GM12878 (cell line): ENCODE data around the gene RERE. TPM values are rescaled to one million over a fixed set of nuclear protein-coding genes. Genes with fewer than 3 reads are reported as not detected.

Experiments
- ATAC-seq: fragments of 200-7000 bp; cut with Tn5 transposase; 3 replicates; pipeline ENCODE4 v1.9.1; 2020; ENCODE audit warnings: mild to moderate bottlenecking, moderate library complexity
- BruUV-seq: library from RNA; stranded (reverse); fragments of 400-500 nt; replicated peaks from 2 replicates; lab custom pipeline; 2021; lab: Mats Ljungman, UMichigan
- CTCF ChIA-PET: fragments of 300-600 bp; sonication (Branson Sonifier 250); formaldehyde crosslinking; extraction: SDS; loops from one replicate; lab custom pipeline; 2021; ENCODE audit warnings: inconsistent platforms; lab: Yijun Ruan, JAX
- POLR2A ChIA-PET: fragments of 350-600 bp; formaldehyde crosslinking; extraction: SDS; loops from one replicate; lab custom pipeline; 2021; ENCODE audit warnings: inconsistent platforms; lab: Charles Lee
- RAD21 ChIA-PET: fragments of 300-600 bp; sonication (Branson Sonifier 250); formaldehyde crosslinking; loops from one replicate; lab custom pipeline; 2023; ENCODE audit warnings: antibody characterized with exemption; ENCODE audit not compliant: unreplicated experiment; lab: Charles Lee
- SMC1A ChIA-PET: fragments of 300-600 bp; sonication (Branson Sonifier 250); formaldehyde crosslinking; loops from one replicate; lab custom pipeline; 2023; ENCODE audit not compliant: unreplicated experiment, uncharacterized antibody; lab: Charles Lee
- DNase-seq: peaks from one replicate; pipeline ENCODE4 v3.0.0-alpha.2; 2011; ENCODE audit warnings: low read depth, low spot score
- FAIRE-seq: peaks from 3 replicates; lab custom pipeline; 2011; peaks lifted over from hg19 to GRCh38; lab: Jason Lieb, UNC
- H2AFZ ChIP-seq: 2 replicates; pipeline ENCODE4 v1.6.0; 2011; ENCODE audit warnings: low read depth, low read length, control low read depth; ENCODE audit not compliant: control insufficient read depth
- H3K27ac ChIP-seq: 2 replicates; pipeline ENCODE4 v1.5.1; 2011; ENCODE audit warnings: control low read depth; ENCODE audit not compliant: control insufficient read depth, insufficient read depth
- H3K27me3 ChIP-seq, 2 experiments: replicated peaks in 1 of 2; 2 replicates each; pipeline versions ENCODE4 v1.6.0 to v1.6.1; 2011; ENCODE audit warnings: low read length in 1 of 2; ENCODE audit not compliant: control insufficient read depth in 2 of 2, insufficient read depth in 2 of 2
- H3K36me3 ChIP-seq, 2 experiments: 2 replicates each; pipeline ENCODE4 v1.5.1; 2011; ENCODE audit warnings: low read length in 1 of 2; ENCODE audit not compliant: control insufficient read depth in 2 of 2, insufficient read depth in 2 of 2
- H3K4me1 ChIP-seq: 2 replicates; pipeline ENCODE4 v1.6.1; 2011; ENCODE audit warnings: mild to moderate bottlenecking, low read length, moderate library complexity, mixed read lengths; ENCODE audit not compliant: control insufficient read depth, insufficient read depth
- H3K4me2 ChIP-seq: 2 replicates; pipeline ENCODE4 v1.6.0; 2011; ENCODE audit warnings: control low read depth; ENCODE audit not compliant: control insufficient read depth, insufficient read depth
- H3K4me3 ChIP-seq: fragments of 200-600 bp; sonication (generic); 2 replicates; pipeline ENCODE4 v1.5.1; 2016
- H3K79me2 ChIP-seq: 2 replicates; pipeline ENCODE4 v1.6.0; 2011; ENCODE audit warnings: low read length; ENCODE audit not compliant: control insufficient read depth, insufficient read depth
- H3K9ac ChIP-seq: 2 replicates; pipeline ENCODE4 v1.8.0; 2011; ENCODE audit warnings: low read length, control low read depth, mixed read lengths; ENCODE audit not compliant: control insufficient read depth, insufficient read depth
- H3K9me3 ChIP-seq: replicated peaks from 3 replicates; pipeline ENCODE4 v1.5.1; 2011; ENCODE audit warnings: mild to moderate bottlenecking, low read length; ENCODE audit not compliant: control insufficient read depth, insufficient read depth
- H4K20me1 ChIP-seq: 2 replicates; pipeline ENCODE4 v1.6.0; 2011; ENCODE audit not compliant: control insufficient read depth, insufficient read depth
- HDAC2 ChIP-seq: fragments of 200-600 bp; sonication (generic); IDR thresholded peaks from 2 replicates; pipeline ENCODE4 v1.6.1; 2017
- HDAC6 ChIP-seq: fragments of 200-600 bp; sonication (generic); IDR thresholded peaks from one replicate; pipeline ENCODE4 v1.8.0; 2017; ENCODE audit warnings: antibody characterized with exemption; ENCODE audit not compliant: unreplicated experiment
- NBN ChIP-seq: fragments of 450-650 bp; IDR thresholded peaks from 2 replicates; pipeline ENCODE4 v1.6.1; 2016
- POLR2AphosphoS5 ChIP-seq: IDR thresholded peaks from 2 replicates; pipeline ENCODE4 v1.6.1; 2011; ENCODE audit warnings: mild to moderate bottlenecking, low read length, inconsistent platforms
- PRDM15 ChIP-seq: fragments of 450-650 bp; formaldehyde crosslinking; IDR thresholded peaks from 2 replicates; pipeline ENCODE4 v1.4.0; 2020; ENCODE audit warnings: mild to moderate bottlenecking, moderate library complexity
- RUNX3 ChIP-seq: IDR thresholded peaks from 2 replicates; pipeline ENCODE4 v1.6.1; 2012; ENCODE audit warnings: low read length, inconsistent platforms
- SMAD1 ChIP-seq: fragments of 450-650 bp; IDR thresholded peaks from 2 replicates; pipeline ENCODE4 v1.6.1; 2018; ENCODE audit warnings: mild to moderate bottlenecking, low read depth; ENCODE audit not compliant: partially characterized antibody
- STAT1 ChIP-seq: fragments of 450-650 bp; conservative IDR thresholded peaks from 2 replicates; pipeline ENCODE4 v1.6.1; 2014; ENCODE audit warnings: antibody characterized with exemption, mild to moderate bottlenecking
- ZNF207 ChIP-seq: fragments of 450-650 bp; IDR thresholded peaks from 2 replicates; pipeline ENCODE4 v1.6.1; 2014; ENCODE audit warnings: antibody characterized with exemption, mild to moderate bottlenecking, borderline replicate concordance
- ZSCAN29 ChIP-seq: fragments of 450-650 bp; IDR thresholded peaks from 2 replicates; pipeline ENCODE4 v1.6.1; 2017; ENCODE audit warnings: mild to moderate bottlenecking, moderate library complexity
- WGBS: methylation state at CpG from one replicate; pipeline ENCODE4 v1.1.6; 2016; ENCODE audit warnings: low lambda C conversion rate; ENCODE audit not compliant: insufficient replicate concordance, insufficient coverage; ENCODE audit errors: missing lambda C conversion rate; 5-methylcytosine and 5-hydroxymethylcytosine counted together
- in situ Hi-C: fragments of 300-500 bp; cut with MboI; formaldehyde crosslinking; loops from 9 replicates; pipeline ENCODE4 v1.14.3; 2018; ENCODE audit warnings: mixed read lengths
- intact Hi-C: fragments of 100-400 bp; cut with micrococcal nuclease; formaldehyde crosslinking; loops from one replicate; pipeline ENCODE4 v1.14.2; 2022; ENCODE audit not compliant: unreplicated experiment
- polyA plus RNA-seq, 11 experiments: library from polyadenylated mRNA; depleted of rRNA in 4 of 11; unstranded in 6 of 11; stranded (reverse) in 5 of 11; fragments of >200 nt; fragmentation: Nextera tagmentation in 4 of 11; fragmentation: Illumina TruSeq in 1 of 11; extraction: Ambion mirVana in 4 of 11; extraction: Trizol in 1 of 11; gene quantifications; 1 replicate in 1 of 11; 2 replicates in 10 of 11; pipeline versions ENCODE4 v1.2.1 to v1.2.3, GENCODE V29; 2011 to 2016; ENCODE audit warnings: inconsistent platforms in 2 of 11, missing spikeins in 2 of 11, low read depth in 1 of 11
- total RNA-seq, 4 experiments: library from RNA; depleted of rRNA in 3 of 4; stranded (reverse); fragments of >200 nt in 3 of 4; fragmentation: Illumina TruSeq in 1 of 4; extraction: Trizol in 1 of 4; gene quantifications; 2 replicates each; pipeline versions ENCODE4 v1.2.1 to v1.2.3, GENCODE V29; 2013 to 2021
- TF ChIP-seq, protein P1 (sequence below): fragments of 450-650 bp; IDR thresholded peaks from 2 replicates; pipeline ENCODE4 v1.6.1; 2017; ENCODE audit warnings: borderline replicate concordance
- TF ChIP-seq, protein P2 (sequence below): fragments of 150-350 bp; IDR thresholded peaks from 2 replicates; pipeline ENCODE4 v1.6.1; 2016; ENCODE audit warnings: low read depth, low read length
- TF ChIP-seq, protein P3 (sequence below): fragments of 450-650 bp; IDR thresholded peaks from 2 replicates; pipeline ENCODE4 v1.6.1; 2017; ENCODE audit warnings: mild to moderate bottlenecking

The RERE gene
- total and polyA plus RNA-seq, 10 of the 15 experiments (the other 5 are each of a cell fraction or from before 2014, with no cell fraction given): 5.2 to 60.5 (median 20.2) TPM

GRCh38 chr1:8358241-8358896 is 459.1 kb downstream of the RERE start:
- Histone ChIP-seq H3K27me3 (no peaks in the 10 kb centered on the region), H4K20me1 (no peaks in the 10 kb centered on the region), H3K27ac (no peak overlapping the region), H3K9me3 (no peaks in the 10 kb centered on the region), H3K79me2 (no peaks in the 10 kb centered on the region), H3K9ac (no peak overlapping the region), H3K4me1 (no peaks in the 10 kb centered on the region), H3K4me2 (no peak overlapping the region), H3K4me3 (no peak overlapping the region), H2AFZ (no peak overlapping the region), H3K36me3 (peaks cover 26 to 70% of the 10 kb centered on the region in 2 experiments)
- no peak for FAIRE-seq
- BruUV-seq: no TSS peak
- 98% methylated on average over 45 of the region's 46 CpGs for WGBS
- DNase-seq: no peak
- ChIA-PET RAD21 (no interaction called here), CTCF (interaction anchor here (0.6 to 0.7 kb wide), 2 partner anchors 9 to 14 kb away, joined by 3 read pairs; no protein-coding TSS in a partner anchor), SMC1A (interaction anchor here (0.7 kb wide), 1 partner anchor 348 kb away, joined by 3 read pairs; no protein-coding TSS in a partner anchor), POLR2A (interaction anchor here (0.6 kb wide), 1 partner anchor 45 kb away, joined by 3 read pairs; no protein-coding TSS in a partner anchor)
- ATAC-seq: no peak
- intact Hi-C loops: no loop called here
- in situ Hi-C loops: no loop called here
- TF ChIP-seq PRDM15 (CRISPR knock-in tag) (no peak), HDAC2 (no peak), NBN (no peak), RUNX3 (no peak), STAT1 (no peak), ZSCAN29 (no peak), POLR2AphosphoS5 (no peak; the same call in 1 of the 2 replicates), ZNF207 (no peak), HDAC6 (no peak), SMAD1 (no peak)
- TF ChIP-seq, protein P1, sequence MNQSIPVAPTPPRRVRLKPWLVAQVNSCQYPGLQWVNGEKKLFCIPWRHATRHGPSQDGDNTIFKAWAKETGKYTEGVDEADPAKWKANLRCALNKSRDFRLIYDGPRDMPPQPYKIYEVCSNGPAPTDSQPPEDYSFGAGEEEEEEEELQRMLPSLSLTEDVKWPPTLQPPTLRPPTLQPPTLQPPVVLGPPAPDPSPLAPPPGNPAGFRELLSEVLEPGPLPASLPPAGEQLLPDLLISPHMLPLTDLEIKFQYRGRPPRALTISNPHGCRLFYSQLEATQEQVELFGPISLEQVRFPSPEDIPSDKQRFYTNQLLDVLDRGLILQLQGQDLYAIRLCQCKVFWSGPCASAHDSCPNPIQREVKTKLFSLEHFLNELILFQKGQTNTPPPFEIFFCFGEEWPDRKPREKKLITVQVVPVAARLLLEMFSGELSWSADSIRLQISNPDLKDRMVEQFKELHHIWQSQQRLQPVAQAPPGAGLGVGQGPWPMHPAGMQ: no peak
- TF ChIP-seq, protein P2, sequence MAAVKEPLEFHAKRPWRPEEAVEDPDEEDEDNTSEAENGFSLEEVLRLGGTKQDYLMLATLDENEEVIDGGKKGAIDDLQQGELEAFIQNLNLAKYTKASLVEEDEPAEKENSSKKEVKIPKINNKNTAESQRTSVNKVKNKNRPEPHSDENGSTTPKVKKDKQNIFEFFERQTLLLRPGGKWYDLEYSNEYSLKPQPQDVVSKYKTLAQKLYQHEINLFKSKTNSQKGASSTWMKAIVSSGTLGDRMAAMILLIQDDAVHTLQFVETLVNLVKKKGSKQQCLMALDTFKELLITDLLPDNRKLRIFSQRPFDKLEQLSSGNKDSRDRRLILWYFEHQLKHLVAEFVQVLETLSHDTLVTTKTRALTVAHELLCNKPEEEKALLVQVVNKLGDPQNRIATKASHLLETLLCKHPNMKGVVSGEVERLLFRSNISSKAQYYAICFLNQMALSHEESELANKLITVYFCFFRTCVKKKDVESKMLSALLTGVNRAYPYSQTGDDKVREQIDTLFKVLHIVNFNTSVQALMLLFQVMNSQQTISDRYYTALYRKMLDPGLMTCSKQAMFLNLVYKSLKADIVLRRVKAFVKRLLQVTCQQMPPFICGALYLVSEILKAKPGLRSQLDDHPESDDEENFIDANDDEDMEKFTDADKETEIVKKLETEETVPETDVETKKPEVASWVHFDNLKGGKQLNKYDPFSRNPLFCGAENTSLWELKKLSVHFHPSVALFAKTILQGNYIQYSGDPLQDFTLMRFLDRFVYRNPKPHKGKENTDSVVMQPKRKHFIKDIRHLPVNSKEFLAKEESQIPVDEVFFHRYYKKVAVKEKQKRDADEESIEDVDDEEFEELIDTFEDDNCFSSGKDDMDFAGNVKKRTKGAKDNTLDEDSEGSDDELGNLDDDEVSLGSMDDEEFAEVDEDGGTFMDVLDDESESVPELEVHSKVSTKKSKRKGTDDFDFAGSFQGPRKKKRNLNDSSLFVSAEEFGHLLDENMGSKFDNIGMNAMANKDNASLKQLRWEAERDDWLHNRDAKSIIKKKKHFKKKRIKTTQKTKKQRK: no peak
- TF ChIP-seq, protein P3, sequence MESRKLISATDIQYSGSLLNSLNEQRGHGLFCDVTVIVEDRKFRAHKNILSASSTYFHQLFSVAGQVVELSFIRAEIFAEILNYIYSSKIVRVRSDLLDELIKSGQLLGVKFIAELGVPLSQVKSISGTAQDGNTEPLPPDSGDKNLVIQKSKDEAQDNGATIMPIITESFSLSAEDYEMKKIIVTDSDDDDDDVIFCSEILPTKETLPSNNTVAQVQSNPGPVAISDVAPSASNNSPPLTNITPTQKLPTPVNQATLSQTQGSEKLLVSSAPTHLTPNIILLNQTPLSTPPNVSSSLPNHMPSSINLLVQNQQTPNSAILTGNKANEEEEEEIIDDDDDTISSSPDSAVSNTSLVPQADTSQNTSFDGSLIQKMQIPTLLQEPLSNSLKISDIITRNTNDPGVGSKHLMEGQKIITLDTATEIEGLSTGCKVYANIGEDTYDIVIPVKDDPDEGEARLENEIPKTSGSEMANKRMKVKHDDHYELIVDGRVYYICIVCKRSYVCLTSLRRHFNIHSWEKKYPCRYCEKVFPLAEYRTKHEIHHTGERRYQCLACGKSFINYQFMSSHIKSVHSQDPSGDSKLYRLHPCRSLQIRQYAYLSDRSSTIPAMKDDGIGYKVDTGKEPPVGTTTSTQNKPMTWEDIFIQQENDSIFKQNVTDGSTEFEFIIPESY: no peak
